GM12874 (cell line): ENCODE measurements around the gene GSK3A.

Source experiments
- CTCF ChIP-seq: IDR thresholded peaks from 2 replicates; pipeline ENCODE4 v1.5.1; 2011; ENCODE audit warnings: low read depth, mild to moderate bottlenecking, control low read depth, low read length, moderate library complexity; ENCODE audit not compliant: insufficient read depth

Gene GSK3A

GRCh38 chr19:42270346-42271044 lies 28.1 kb upstream of the GSK3A start:
- no peak for TF ChIP-seq CTCF

GRCh38 chr19:42269478-42270345 lies 27.3 kb upstream of the GSK3A start:
- no peak for TF ChIP-seq CTCF

GRCh38 chr19:42268704-42269477 lies 26.5 kb upstream of the GSK3A start, which contains the start of gene CIC:
Gene CIC (plus strand): TSS chr19:42269252. CDS start chr19:42271784, 2,532 bp downstream.
- no peak for TF ChIP-seq CTCF

- no peak for TF ChIP-seq CTCF
Observed at GRCh38 chr19:42268142-42268703, 25.8 kb upstream of the GSK3A start.

GRCh38 chr19:42267644-42268141 lies 25.3 kb upstream of the GSK3A start:
- TF ChIP-seq CTCF = no peak

- TF ChIP-seq CTCF = no peak
Observed at GRCh38 chr19:42261763-42262162, 19.4 kb upstream of the GSK3A start.
